Endothelial cell of umbilical vein (primary cell): Measurements from ENCODE around the gene RBM33. TPM values are rescaled to one million over a fixed set of nuclear protein-coding genes. Genes with fewer than 3 reads are reported as not detected.

Experiments used
- BruUV-seq: library from RNA; stranded (reverse); fragments of 400-500 nt; replicated peaks from 2 replicates; lab custom pipeline; 2021; lab: Mats Ljungman, UMichigan
- CTCF ChIA-PET: fragments of 300-600, 350-600 bp; sonication (Branson Sonifier 250); formaldehyde crosslinking; loops from one replicate; lab custom pipeline; 2021; ENCODE audit warnings: antibody characterized with exemption, inconsistent platforms; lab: Charles Lee
- POLR2A ChIA-PET: fragments of 300-600, 350-600 bp; sonication (Branson Sonifier 250); formaldehyde crosslinking; loops from one replicate; lab custom pipeline; 2021; ENCODE audit warnings: antibody characterized with exemption, inconsistent platforms; lab: Charles Lee
- DNase-seq: peaks from one replicate; pipeline ENCODE4 v3.0.0-alpha.2; 2011; ENCODE audit warnings: low read depth, low spot score
- FAIRE-seq: peaks from 2 replicates; lab custom pipeline; 2011; peaks lifted over from hg19 to GRCh38; lab: Jason Lieb, UNC
- H2AFZ ChIP-seq: 2 replicates; pipeline ENCODE4 v1.6.0; 2012; ENCODE audit warnings: low read depth, low read length, control low read depth, inconsistent platforms
- H3K27ac ChIP-seq: 2 replicates; pipeline ENCODE4 v1.5.1; 2011; ENCODE audit warnings: low read depth, mild to moderate bottlenecking, control low read depth, low read length, moderate library complexity; ENCODE audit not compliant: insufficient read depth
- H3K27me3 ChIP-seq, 2 experiments: 2 replicates each; pipeline versions ENCODE4 v1.6.0 to v1.6.1; 2011; ENCODE audit warnings: low read length in 2 of 2, mixed read lengths in 1 of 2; ENCODE audit not compliant: control insufficient read depth in 2 of 2, insufficient read depth in 2 of 2
- H3K36me3 ChIP-seq, 2 experiments: 2 replicates in 1 of 2; 3 replicates in 1 of 2; pipeline ENCODE4 v1.5.1; 2011; ENCODE audit warnings: low read length in 2 of 2, mild to moderate bottlenecking in 1 of 2, moderate library complexity in 1 of 2; ENCODE audit not compliant: control insufficient read depth in 2 of 2, insufficient read depth in 2 of 2; ENCODE audit errors: extremely low read depth in 1 of 2
- H3K4me1 ChIP-seq: 3 replicates; pipeline ENCODE4 v1.5.1; 2011; ENCODE audit warnings: mild to moderate bottlenecking, low read length; ENCODE audit not compliant: control insufficient read depth, insufficient read depth; ENCODE audit errors: extremely low read depth
- H3K4me2 ChIP-seq: 2 replicates; pipeline ENCODE4 v1.6.1; 2011; ENCODE audit warnings: low read length, control low read depth, mixed read lengths; ENCODE audit not compliant: insufficient read depth
- H3K4me3 ChIP-seq, 3 experiments: fragments of 200-600 bp in 1 of 3; sonication (generic), shearing (Covaris generic) in 1 of 3; replicated peaks in 1 of 3; 2 replicates each; pipeline ENCODE4 v1.5.1; 2011 to 2016; ENCODE audit warnings: control low read depth in 3 of 3, low read length in 3 of 3, mild to moderate bottlenecking in 2 of 3, inconsistent platforms in 1 of 3, low read depth in 1 of 3, moderate library complexity in 1 of 3; ENCODE audit not compliant: insufficient read depth in 1 of 3
- H3K79me2 ChIP-seq: 2 replicates; pipeline ENCODE4 v1.6.0; 2012; ENCODE audit warnings: low read length, inconsistent platforms; ENCODE audit not compliant: control insufficient read depth, insufficient read depth
- H3K9ac ChIP-seq: replicated peaks from 2 replicates; pipeline ENCODE3; 2011; ENCODE audit warnings: low read length, control low read depth; ENCODE audit not compliant: insufficient read depth; ENCODE audit errors: extremely low read depth
- H3K9me1 ChIP-seq: replicated peaks from 3 replicates; pipeline ENCODE4 v1.6.0; 2011; ENCODE audit warnings: mild to moderate bottlenecking, low read length; ENCODE audit not compliant: control insufficient read depth, insufficient read depth; ENCODE audit errors: extremely low read depth
- H3K9me3 ChIP-seq: replicated peaks from 2 replicates; pipeline ENCODE4 v1.5.1; 2012; ENCODE audit warnings: low read length, inconsistent platforms; ENCODE audit not compliant: control insufficient read depth, insufficient read depth
- H4K20me1 ChIP-seq: replicated peaks from 2 replicates; pipeline ENCODE3; 2011; ENCODE audit warnings: mild to moderate bottlenecking, low read length; ENCODE audit not compliant: control insufficient read depth, insufficient read depth; ENCODE audit errors: extremely low read depth
- CTCF ChIP-seq, 2 donors: IDR thresholded peaks; 1 replicate in 1 of 2; 2 replicates in 1 of 2; pipeline ENCODE4 v1.5.1; 2011; ENCODE audit warnings: low read length in 2 of 2, mild to moderate bottlenecking in 2 of 2, moderate library complexity in 2 of 2, control low read depth in 1 of 2, inconsistent platforms in 1 of 2, low read depth in 1 of 2; ENCODE audit not compliant: insufficient read depth in 1 of 2; ENCODE audit errors: extremely low read depth in 1 of 2
- EZH2 ChIP-seq: IDR thresholded peaks from 2 replicates; pipeline ENCODE4 v1.6.1; 2012; ENCODE audit warnings: borderline replicate concordance, low read depth, mild to moderate bottlenecking, moderate library complexity, low read length, inconsistent platforms; ENCODE audit not compliant: severe bottlenecking
- FOS ChIP-seq: IDR thresholded peaks from 2 replicates; pipeline ENCODE4 v1.6.1; 2011; ENCODE audit warnings: mild to moderate bottlenecking, low read length, moderate library complexity, borderline replicate concordance; ENCODE audit not compliant: insufficient read depth
- GATA2 ChIP-seq: IDR thresholded peaks from 2 replicates; pipeline ENCODE4 v1.7.0; 2011; ENCODE audit warnings: low read depth, mild to moderate bottlenecking, moderate library complexity, mixed read lengths, low read length; ENCODE audit not compliant: insufficient read length, insufficient read depth
- JUN ChIP-seq: IDR thresholded peaks from 2 replicates; pipeline ENCODE4 v1.6.1; 2011; ENCODE audit warnings: borderline replicate concordance, low read depth; ENCODE audit not compliant: insufficient read length, insufficient read depth
- MAX ChIP-seq: IDR thresholded peaks from 2 replicates; pipeline ENCODE4 v1.6.1; 2011; ENCODE audit not compliant: insufficient read depth, insufficient read length
- MYC ChIP-seq: IDR thresholded peaks from one replicate; pipeline ENCODE4 v1.6.1; 2011; ENCODE audit warnings: mild to moderate bottlenecking, low read depth, low read length
- POLR2A ChIP-seq: IDR thresholded peaks from 2 replicates; pipeline ENCODE4 v1.6.1; 2012; ENCODE audit warnings: low read depth, mild to moderate bottlenecking, control low read depth, low read length
- POLR2AphosphoS5 ChIP-seq: IDR thresholded peaks from 2 replicates; pipeline ENCODE4 v1.6.1; 2012; ENCODE audit warnings: low read depth, mild to moderate bottlenecking, control low read depth, low read length, moderate library complexity; ENCODE audit not compliant: insufficient read depth
- dilution Hi-C: fragments of 300-500 bp; cut with MboI; formaldehyde crosslinking; loops from one replicate; pipeline ENCODE4 v1.15.0; 2019; ENCODE audit warnings: low sequenced_read_pairs; ENCODE audit not compliant: extremely low pct_ligation_motif_present
- intact Hi-C: fragments of 100-400 bp; cut with micrococcal nuclease; formaldehyde crosslinking; loops from one replicate; pipeline ENCODE4 v1.10.0; 2022
- polyA plus RNA-seq, 4 experiments: library from polyadenylated mRNA; depleted of rRNA in 3 of 4; stranded (reverse) in 3 of 4; unstranded in 1 of 4; fragments of >200 nt; gene quantifications; 2 replicates each; pipeline versions ENCODE4 v1.2.1 to v1.2.3, GENCODE V29; 2011 to 2012; ENCODE audit warnings: missing spikeins in 1 of 4
- total RNA-seq: library from RNA; stranded (reverse); gene quantifications from 2 replicates; pipeline ENCODE4 v1.2.3, GENCODE V29; 2021

The RBM33 gene
- total and polyA plus RNA-seq, 2 donors (not counting 3 experiments of a cell fraction or from before 2014, with no cell fraction given) = 16.2 to 68.2 TPM

- Histone ChIP-seq H3K4me2 (peak overlapping the region; percentile 32), H3K36me3 (peaks cover 3 to 13% of the 10 kb centered on the region in 2 experiments), H3K9me1 (no peaks in the 10 kb centered on the region), H3K4me3 (no peak overlapping the region), H4K20me1 (peaks cover 2% of the 10 kb centered on the region), H3K27me3 (no peaks in the 10 kb centered on the region), H3K79me2 (peaks cover 30% of the 10 kb centered on the region), H3K27ac (peak overlapping the region; percentile 69), H3K4me1 (peaks cover 16% of the 10 kb centered on the region), H3K9ac (no peak overlapping the region), H3K9me3 (no peaks in the 10 kb centered on the region), H2AFZ (no peak overlapping the region)
- TF ChIP-seq MAX (no peak), MYC (no peak), GATA2 (no peak), POLR2AphosphoS5 (no peak), FOS (no peak), JUN (no peak), EZH2 (no peak), CTCF (IDR thresholded peaks at IDR 0.05; ENCODE audit: extremely low read depth in 1 of 2, insufficient read depth in 1 of 2, low read depth in 1 of 2, low read length in 2 of 2) (no peak), POLR2A (no peak)
- dilution Hi-C loops = no loop called here
- ChIA-PET POLR2A (no interaction called here), CTCF (interaction anchor here (1.7 kb wide), 1 partner anchor 165 kb away, joined by 24 read pairs; no protein-coding TSS in a partner anchor)
- FAIRE-seq (no peak), DNase-seq (no peak)
- no TSS peak for BruUV-seq
- intact Hi-C loops = loop anchor here (1.0 to 10.0 kb wide), 4 partner anchors 120 to 470 kb away; partner anchors contain the start of genes EN2, INSIG1 and RBM33
Observed at GRCh38 chr7:155764438-155764793, 120.0 kb downstream of the RBM33 start.
